ENCODE results near the gene SEL1L. TPM values are rescaled to one million over a fixed set of nuclear protein-coding genes. Genes with fewer than 3 reads are reported as not detected.

The SEL1L gene
- total RNA-seq, 1 experiment from 2014 or later: 41.4 TPM

- H3K79me2 ChIP-seq (ENCODE audit: insufficient read depth, low read length): no peaks in the 10 kb centered on the region
- ATAC-seq (no peak), DNase-seq (ENCODE audit: low read depth, low spot score) (no peak)
- no peak overlapping the region for H3K27ac ChIP-seq (ENCODE audit: low read depth, low read length)
- TF ChIP-seq EZH2phosphoT487 (IDR thresholded peaks at IDR 0.05; ENCODE audit: borderline replicate concordance): no peak
- TF ChIP-seq CEBPB (IDR thresholded peaks at IDR 0.05; ENCODE audit: low read depth): no peak
- no peak for TF ChIP-seq JUND (IDR thresholded peaks at IDR 0.05)
- TF ChIP-seq ELF1 (IDR thresholded peaks at IDR 0.05; ENCODE audit: borderline replicate concordance, low read depth): no peak
- no peak for TF ChIP-seq ZBTB33 (IDR thresholded peaks at IDR 0.05; ENCODE audit: extremely low read depth, insufficient replicate concordance, low read length)
- TF ChIP-seq SP1 (IDR thresholded peaks at IDR 0.05; ENCODE audit: low read depth): no peak
- TF ChIP-seq ATF3 (IDR thresholded peaks at IDR 0.05): no peak
- no peak for TF ChIP-seq MAX (IDR thresholded peaks at IDR 0.05)
- no peak for TF ChIP-seq EZH2 (IDR thresholded peaks at IDR 0.05)
- TF ChIP-seq SIN3A (IDR thresholded peaks at IDR 0.05; ENCODE audit: low read depth): no peak
- no peak for TF ChIP-seq RAD21 (IDR thresholded peaks at IDR 0.05; ENCODE audit: low read depth)
- no peak for TF ChIP-seq YY1 (IDR thresholded peaks at IDR 0.05; ENCODE audit: extremely low read depth, insufficient replicate concordance, low read depth, low read length)
- TF ChIP-seq ZFX (IDR thresholded peaks at IDR 0.05): no peak
- TF ChIP-seq ZNF274 (IDR thresholded peaks at IDR 0.05; ENCODE audit: low read depth, low read length): no peak
- TF ChIP-seq TCF7L2 (IDR thresholded peaks at IDR 0.05; ENCODE audit: borderline replicate concordance, extremely low read depth, insufficient read depth, insufficient read length): no peak
- no peak for TF ChIP-seq CTCF (IDR thresholded peaks at IDR 0.05 in 2 of 3, conservative IDR thresholded peaks at IDR 0.05 in 1 of 3; ENCODE audit: borderline replicate concordance in 1 of 3, insufficient read depth in 1 of 3, low read depth in 2 of 3, low read length in 2 of 3)
- TF ChIP-seq POLR2A (IDR thresholded peaks at IDR 0.05; ENCODE audit: borderline replicate concordance, extremely low read depth, insufficient read depth, insufficient read length): no peak
- TF ChIP-seq REST (IDR thresholded peaks at IDR 0.05; ENCODE audit: low read depth): no peak
- no peak overlapping the region for H2AFZ ChIP-seq (ENCODE audit: low read depth, low read length, poor library complexity, severe bottlenecking)
- H3K9me3 ChIP-seq (ENCODE audit: control insufficient read depth in 1 of 2, insufficient read depth in 1 of 2, low read depth in 1 of 2, low read length in 2 of 2): no peaks in the 10 kb centered on the region
- H4K20me1 ChIP-seq (ENCODE audit: insufficient read depth): no peaks in the 10 kb centered on the region
- no peaks in the 10 kb centered on the region for H3K9me2 ChIP-seq (ENCODE audit: insufficient read depth)
- ChIA-PET POLR2A (no interaction called here), CTCF (interaction anchor here (1.1 kb wide), 1 partner anchor 8 kb away, joined by 4 read pairs; no protein-coding TSS in a partner anchor), RAD21 (ENCODE audit: low non-redundant PET in 1 of 2, low total read pairs in 2 of 2, uncharacterized antibody in 2 of 2, unreplicated experiment in 2 of 2) (no interaction called here)
- no peak overlapping the region for H3K4me2 ChIP-seq (ENCODE audit: low read length)
- no peak overlapping the region for H3K4me3 ChIP-seq (replicated peaks in 1 of 2; ENCODE audit: low read depth in 1 of 2, low read length in 2 of 2)
- H3K4me1 ChIP-seq (ENCODE audit: control insufficient read depth in 1 of 2, insufficient read depth in 2 of 2, low read length in 2 of 2): peaks cover 0 to 13% of the 10 kb centered on the region in 2 experiments; a peak in 2 of 4 replicates
- H3K27me3 ChIP-seq (ENCODE audit: insufficient read depth, low read length): no peaks in the 10 kb centered on the region
- BruUV-seq (replicated peaks): no TSS peak
- no peak overlapping the region for H3K9ac ChIP-seq (ENCODE audit: low read length)
- no peaks in the 10 kb centered on the region for H3K36me3 ChIP-seq (ENCODE audit: control insufficient read depth in 1 of 2, insufficient read depth in 2 of 2, low read length in 2 of 2)
- intact Hi-C loops (cut with micrococcal nuclease): no loop called here
These were observed 61.4 kb downstream of the SEL1L start for GRCh38 chr14:81472096-81472800.
